Activated T-helper 1 cell treated with Interleukin-2 at 50 U/mL for 16 hours (primary cell): ENCODE data around the gene ORC3.
A peak's percentile ranks its signal among the peaks of the same experiment; 100 is the strongest.
"Not testable (repeated sequence)": the region's sequence is repeated elsewhere in the genome, so short reads cannot be mapped to it uniquely, and the experiment has no call there.

Experiments
- DNase-seq: peaks from one replicate; pipeline ENCODE4 v3.0.0-alpha.2; 2020; ENCODE audit warnings: low read depth

The ORC3 gene

DNA sequence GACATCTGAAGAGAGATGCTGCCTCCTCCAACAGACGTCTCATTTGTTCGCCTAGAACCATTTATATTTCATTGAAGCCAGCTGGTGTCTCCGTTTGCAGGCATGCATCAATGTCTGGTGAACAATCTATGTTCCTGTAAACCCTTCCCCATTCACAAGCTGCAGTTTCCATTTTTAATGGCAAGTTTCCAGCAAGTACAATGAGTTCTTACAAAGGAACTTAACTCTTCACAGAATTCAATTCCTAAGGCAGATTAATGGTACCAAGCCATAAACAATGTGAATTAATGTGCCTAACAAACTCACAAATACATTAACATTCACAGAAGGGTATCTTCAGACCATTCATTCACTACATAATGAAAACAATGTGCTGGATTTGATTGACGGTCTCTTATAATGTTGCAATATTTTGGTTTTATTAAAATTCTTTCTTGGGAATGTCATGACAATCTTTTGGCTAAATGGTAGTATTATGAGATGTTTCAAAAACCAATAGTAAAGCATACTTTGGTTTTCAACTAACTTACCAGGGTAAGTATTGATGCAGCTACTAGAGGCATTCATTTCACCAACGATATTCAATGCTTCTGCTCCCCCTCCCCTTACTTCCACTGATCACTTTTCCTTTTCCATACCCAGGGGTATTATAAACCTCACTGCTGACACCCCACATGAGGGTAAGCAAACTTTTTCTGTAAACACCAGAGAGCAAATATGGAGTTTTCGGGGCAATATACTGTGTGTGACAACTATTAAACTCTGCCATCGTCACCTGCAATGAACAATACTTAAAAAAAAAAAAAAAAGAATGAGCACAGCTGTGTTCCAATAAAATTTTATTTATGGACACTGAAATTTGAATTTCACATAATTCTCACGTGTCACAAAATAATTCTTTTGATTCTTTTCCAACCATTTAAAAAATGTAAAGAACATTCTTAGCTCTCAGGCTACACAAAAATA is 107.9 kb downstream of the ORC3 start:
- DNase-seq: no peak

GRCh38 chr6:87698547-87699006 is 108.6 kb downstream of the ORC3 start:
- no peak for DNase-seq

GRCh38 chr6:87699576-87699975 is 109.6 kb downstream of the ORC3 start:
- no peak for DNase-seq

- peak; percentile 4 for DNase-seq
Observed at GRCh38 chr6:87700397-87701343, 110.7 kb downstream of the ORC3 start.

DNA sequence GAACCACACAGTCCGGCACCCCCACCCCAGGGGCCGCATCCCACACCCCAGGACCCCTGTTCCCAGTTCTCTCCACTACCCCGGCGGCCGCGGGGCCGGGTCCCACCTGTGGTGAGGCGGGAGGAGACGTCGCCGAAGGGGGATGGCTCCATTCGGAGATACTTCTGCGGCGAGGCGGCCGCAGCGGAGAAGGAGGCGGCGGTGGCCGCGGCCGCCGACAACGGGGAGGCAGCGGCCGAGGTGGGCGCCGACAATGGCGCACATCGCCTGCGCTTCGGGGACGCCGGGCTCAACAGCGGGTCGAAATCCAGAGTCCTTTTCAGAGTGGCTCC is 111.4 kb downstream of the ORC3 start:
- DNase-seq: no peak

DNA sequence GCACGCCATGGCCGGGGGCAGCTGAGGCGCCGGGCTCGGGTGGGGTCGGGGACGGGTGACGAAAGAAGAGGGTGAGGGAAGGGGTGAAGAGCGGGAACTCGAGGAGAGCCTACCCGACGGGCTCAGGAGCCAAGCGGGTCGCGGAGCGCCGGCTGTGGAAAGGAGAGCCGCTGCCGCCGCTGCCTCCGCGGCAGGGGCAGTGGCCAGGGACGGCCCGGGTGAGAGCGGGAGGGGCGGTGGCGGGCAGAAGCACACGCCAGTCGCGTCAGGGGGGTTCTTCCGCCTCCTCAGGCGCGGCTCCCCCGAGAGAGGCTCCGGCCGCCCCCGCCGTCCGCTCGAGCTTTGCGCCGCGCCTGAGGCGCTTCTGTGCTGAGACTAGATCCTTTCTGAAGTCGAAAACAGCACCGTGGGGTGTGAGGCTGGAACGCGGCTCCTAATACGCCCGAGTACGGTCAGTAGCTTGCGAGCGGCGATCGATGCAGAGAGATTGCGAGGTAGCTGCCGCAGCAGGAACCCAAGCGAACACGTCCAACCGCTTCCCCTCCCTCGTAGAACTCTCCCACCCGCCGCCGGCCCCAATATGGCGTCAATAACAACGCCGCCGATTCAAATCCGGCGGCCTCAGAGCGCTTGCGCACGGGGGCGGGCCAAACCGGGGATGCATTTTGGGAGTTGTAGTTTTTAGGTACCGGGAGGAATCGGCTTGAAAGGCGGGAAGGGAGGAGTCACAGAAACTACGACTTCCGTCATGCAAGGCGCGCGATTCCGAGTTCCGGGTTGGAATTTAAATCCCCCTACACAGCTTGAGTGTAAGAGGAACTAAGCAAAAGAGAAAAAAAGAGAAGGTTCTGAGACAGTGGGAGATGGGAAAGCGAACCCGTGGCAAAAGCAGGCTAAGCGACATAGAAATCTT is 112.0 kb downstream of the ORC3 start, which contains the start of gene AKIRIN2:
AKIRIN2 (minus strand) TSS at position 558 of the 913 bp plus-strand sequence; CDS start at position 9, 549 bp downstream.
- DNase-seq: peak; percentile 95

DNA sequence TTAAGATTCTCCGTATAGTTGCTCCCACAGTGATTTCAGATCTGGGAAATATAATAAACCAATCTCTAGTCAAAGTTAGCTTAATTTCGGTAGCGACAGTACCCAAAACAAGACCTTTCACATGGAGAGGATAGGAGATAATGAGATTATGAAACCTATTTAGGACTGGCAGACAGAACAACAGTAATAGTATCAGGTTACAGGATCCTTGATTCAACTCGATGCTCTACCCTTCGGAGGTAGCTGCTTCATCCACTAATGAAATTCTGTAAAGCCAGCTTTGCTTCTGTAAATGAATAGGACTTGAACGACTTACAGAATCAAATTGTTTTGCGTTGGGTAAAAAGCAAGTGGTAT is 112.6 kb downstream of the ORC3 start:
- DNase-seq: no peak

- DNase-seq: not testable (repeated sequence)
Observed at GRCh38 chr6:87703039-87703438, 113.1 kb downstream of the ORC3 start.

DNA sequence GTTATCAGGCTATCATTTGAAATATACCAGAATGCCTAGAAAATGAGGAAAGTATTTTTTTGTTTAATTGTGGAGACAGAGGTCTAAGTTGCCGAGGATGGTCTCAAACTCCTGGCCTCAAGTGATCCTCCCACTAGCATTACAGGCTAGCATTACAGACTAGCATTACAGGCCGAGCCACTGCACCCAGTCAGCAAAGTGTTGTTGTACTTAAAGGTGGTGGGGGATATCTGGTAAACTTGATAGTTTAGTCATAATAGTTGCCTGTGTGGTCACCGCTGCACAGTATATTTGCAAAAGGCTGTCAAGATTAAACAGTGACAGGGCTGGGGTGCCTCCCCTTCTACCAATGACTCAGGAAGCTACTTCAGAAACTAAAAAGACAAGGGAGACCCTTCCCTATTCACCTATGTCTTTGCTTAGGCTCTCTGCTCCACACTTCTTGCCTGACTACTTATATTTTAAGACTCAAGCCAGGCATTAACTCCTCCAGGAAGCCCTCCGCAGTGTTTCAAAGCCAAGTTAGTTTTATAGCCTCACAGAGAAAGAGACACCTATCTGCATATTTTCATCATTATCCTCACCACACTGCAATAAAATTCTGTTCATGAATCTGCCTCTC is 115.2 kb downstream of the ORC3 start:
- no peak for DNase-seq

DNA sequence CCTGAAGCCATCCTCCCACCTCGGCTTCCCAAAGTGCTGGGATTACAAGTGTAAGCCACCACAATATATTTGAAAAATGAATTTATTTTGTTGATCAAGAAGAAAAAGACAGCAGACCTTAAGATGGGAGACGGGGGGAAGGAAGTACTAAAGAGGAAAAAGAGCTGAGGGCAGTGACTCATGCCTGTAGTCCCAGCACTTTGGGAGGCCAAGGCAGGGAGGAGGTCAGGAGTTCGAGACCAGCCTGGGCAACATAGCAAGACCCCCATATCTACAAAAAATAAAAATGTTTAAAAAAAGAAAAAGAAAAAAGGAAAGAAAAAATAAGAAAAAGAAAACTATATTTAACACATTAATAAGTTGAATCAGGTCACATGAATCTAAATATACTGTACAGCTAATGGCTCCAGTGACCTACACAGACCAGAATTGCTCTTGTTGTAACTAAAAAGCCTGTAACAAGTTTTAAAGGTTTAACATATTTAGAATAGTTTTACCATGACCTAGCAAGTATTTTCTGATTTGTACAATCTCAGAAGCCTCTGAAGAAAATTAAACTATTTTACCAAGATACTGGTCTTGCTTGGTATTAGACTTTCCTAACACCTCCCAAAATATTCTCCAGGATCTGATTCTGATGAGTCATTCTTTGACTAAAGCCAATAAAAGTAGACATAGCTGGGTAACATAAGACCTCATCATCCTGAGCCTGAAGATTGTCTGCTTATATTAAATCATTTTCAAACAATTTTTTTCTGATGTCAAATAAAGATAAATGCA is 116.4 kb downstream of the ORC3 start:
- DNase-seq: no peak

- DNase-seq: not testable (repeated sequence)
Observed at GRCh38 chr6:87708581-87709427, 118.9 kb downstream of the ORC3 start.

DNA sequence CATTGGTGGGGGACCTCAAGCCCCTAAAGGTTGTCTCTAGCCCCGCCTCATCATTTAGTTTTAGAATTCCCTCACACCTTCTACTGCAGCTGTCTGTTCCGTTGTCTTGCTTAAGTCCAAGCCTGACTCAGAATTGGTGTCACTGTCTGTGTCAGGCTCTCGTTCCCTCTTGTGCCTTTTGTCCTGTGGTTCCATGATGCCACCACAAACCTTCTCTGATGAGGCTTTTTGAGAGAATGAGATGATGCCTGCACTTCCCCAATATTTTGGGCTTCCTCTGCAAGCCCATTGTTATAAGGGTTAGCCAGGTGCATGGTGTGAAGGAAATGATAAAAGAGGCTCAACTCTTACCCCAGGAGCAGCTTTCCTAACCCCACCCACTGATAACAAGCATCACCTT is 120.2 kb downstream of the ORC3 start:
- no peak for DNase-seq

DNA sequence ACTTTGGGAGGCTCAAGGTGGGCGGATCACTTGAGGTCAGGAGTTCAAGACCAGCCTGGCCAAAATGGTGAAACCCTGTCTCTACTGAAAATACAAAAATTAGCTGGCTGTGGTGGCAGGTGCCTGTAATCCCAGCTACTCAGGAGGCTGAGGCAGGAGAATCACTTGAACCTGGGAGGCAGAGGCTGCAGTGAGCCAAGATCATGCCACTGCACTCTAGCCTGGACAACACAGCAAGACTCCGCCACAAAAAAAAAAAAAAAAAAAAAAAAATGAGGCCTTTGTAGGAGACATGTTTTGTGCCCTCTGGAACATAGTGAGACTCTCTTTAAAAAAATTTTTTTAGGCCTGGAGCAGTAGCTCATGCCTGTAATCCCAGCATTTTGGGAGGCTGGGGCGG is 122.8 kb downstream of the ORC3 start:
- not testable (repeated sequence) for DNase-seq

DNA sequence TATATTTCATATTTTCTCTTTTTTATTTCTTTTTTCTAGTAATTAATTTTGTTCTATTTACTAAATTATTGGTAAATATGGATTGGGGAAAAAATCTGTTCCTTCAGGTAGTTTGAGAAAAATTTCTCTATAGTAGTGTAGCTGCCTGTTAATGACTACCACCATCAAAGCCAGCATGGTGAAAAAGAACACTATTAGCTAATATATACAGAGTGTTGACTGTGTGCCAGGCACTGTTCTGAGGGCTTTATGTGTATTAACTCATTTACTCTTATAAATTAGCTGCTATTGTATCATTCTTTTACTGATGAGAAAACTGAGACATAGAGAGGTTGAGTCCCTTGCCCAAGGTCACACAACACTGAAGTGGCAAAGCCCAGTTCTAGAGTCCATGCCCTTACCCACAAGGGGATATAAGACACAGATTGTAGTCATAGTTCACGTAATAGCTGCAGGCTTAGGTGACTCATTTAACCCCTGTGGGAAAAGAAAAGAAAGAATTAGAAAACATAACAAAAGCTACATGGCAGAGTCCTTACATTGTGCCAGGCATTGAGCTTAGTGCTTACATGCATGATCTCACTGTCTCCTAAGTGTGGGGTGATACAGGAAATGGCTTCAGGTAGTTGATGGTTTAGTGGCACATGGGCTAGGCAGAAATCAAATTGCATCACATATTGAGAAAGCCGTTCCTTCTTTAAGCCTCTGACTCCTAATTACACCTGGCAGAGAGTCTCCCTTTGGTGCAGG is 124.3 kb downstream of the ORC3 start:
- DNase-seq: no peak
